ENCODE results near the gene ELMO1.

Gene ELMO1

GRCh38 chr7:36962367-36962766 is 486.3 kb downstream of the ELMO1 start:
- Histone ChIP-seq H3K4me1 (ENCODE audit: insufficient read depth, low read length) (peaks cover 5% of the 10 kb centered on the region), H3K27me3 (ENCODE audit: insufficient read depth, low read length) (no peaks in the 10 kb centered on the region), H2AFZ (ENCODE audit: low read depth, low read length) (no peak overlapping the region), H3K36me3 (ENCODE audit: insufficient read depth, low read length) (no peaks in the 10 kb centered on the region), H3K9me3 (ENCODE audit: low read length) (no peaks in the 10 kb centered on the region), H3K4me3 (ENCODE audit: low read length) (no peak overlapping the region)

- Histone ChIP-seq H3K36me3 (ENCODE audit: insufficient read depth, low read length) (no peaks in the 10 kb centered on the region), H3K27me3 (ENCODE audit: insufficient read depth, low read length) (no peaks in the 10 kb centered on the region), H3K9me3 (ENCODE audit: low read length) (no peaks in the 10 kb centered on the region), H2AFZ (ENCODE audit: low read depth, low read length) (no peak overlapping the region), H3K4me3 (ENCODE audit: low read length) (no peak overlapping the region), H3K4me1 (ENCODE audit: insufficient read depth, low read length) (peaks cover 5% of the 10 kb centered on the region)
These were observed 487.0 kb downstream of the ELMO1 start for GRCh38 chr7:36961693-36962092.

GRCh38 chr7:36961097-36961496 is 487.6 kb downstream of the ELMO1 start:
- peaks cover 5% of the 10 kb centered on the region for H3K4me1 ChIP-seq (ENCODE audit: insufficient read depth, low read length)
- H3K27me3 ChIP-seq (ENCODE audit: insufficient read depth, low read length), result no peaks in the 10 kb centered on the region
- no peaks in the 10 kb centered on the region for H3K36me3 ChIP-seq (ENCODE audit: insufficient read depth, low read length)
- no peak overlapping the region for H3K4me3 ChIP-seq (ENCODE audit: low read length)
- H3K9me3 ChIP-seq (ENCODE audit: low read length), result no peaks in the 10 kb centered on the region
- no peak overlapping the region for H2AFZ ChIP-seq (ENCODE audit: low read depth, low read length)

GRCh38 chr7:36960105-36960504 is 488.6 kb downstream of the ELMO1 start:
- no peak overlapping the region for H2AFZ ChIP-seq (ENCODE audit: low read depth, low read length)
- peaks cover 5% of the 10 kb centered on the region for H3K4me1 ChIP-seq (ENCODE audit: insufficient read depth, low read length)
- no peaks in the 10 kb centered on the region for H3K9me3 ChIP-seq (ENCODE audit: low read length)
- no peaks in the 10 kb centered on the region for H3K36me3 ChIP-seq (ENCODE audit: insufficient read depth, low read length)
- H3K27me3 ChIP-seq (ENCODE audit: insufficient read depth, low read length), result no peaks in the 10 kb centered on the region
- H3K4me3 ChIP-seq (ENCODE audit: low read length), result no peak overlapping the region

GRCh38 chr7:36958111-36958733 is 490.4 kb downstream of the ELMO1 start:
- H3K36me3 ChIP-seq (ENCODE audit: insufficient read depth, low read length), result no peaks in the 10 kb centered on the region
- no peaks in the 10 kb centered on the region for H3K27me3 ChIP-seq (ENCODE audit: insufficient read depth, low read length)
- H3K9me3 ChIP-seq (ENCODE audit: low read length), result peaks cover 3% of the 10 kb centered on the region
- H3K4me3 ChIP-seq (ENCODE audit: low read length), result no peak overlapping the region
- H3K4me1 ChIP-seq (ENCODE audit: insufficient read depth, low read length), result peaks cover 5% of the 10 kb centered on the region
- H2AFZ ChIP-seq (ENCODE audit: low read depth, low read length), result no peak overlapping the region

- peaks cover 5% of the 10 kb centered on the region for H3K4me1 ChIP-seq (ENCODE audit: insufficient read depth, low read length)
- no peaks in the 10 kb centered on the region for H3K27me3 ChIP-seq (ENCODE audit: insufficient read depth, low read length)
- H3K36me3 ChIP-seq (ENCODE audit: insufficient read depth, low read length), result no peaks in the 10 kb centered on the region
- peaks cover 3% of the 10 kb centered on the region for H3K9me3 ChIP-seq (ENCODE audit: low read length)
- H3K4me3 ChIP-seq (ENCODE audit: low read length), result no peak overlapping the region
- H2AFZ ChIP-seq (ENCODE audit: low read depth, low read length), result no peak overlapping the region
These were observed 491.0 kb downstream of the ELMO1 start for GRCh38 chr7:36957620-36958019.

- Histone ChIP-seq H3K27me3 (ENCODE audit: insufficient read depth, low read length) (no peaks in the 10 kb centered on the region), H3K4me3 (ENCODE audit: low read length) (no peak overlapping the region), H3K4me1 (ENCODE audit: insufficient read depth, low read length) (peaks cover 3% of the 10 kb centered on the region), H3K9me3 (ENCODE audit: low read length) (peaks cover 3% of the 10 kb centered on the region), H2AFZ (ENCODE audit: low read depth, low read length) (no peak overlapping the region), H3K36me3 (ENCODE audit: insufficient read depth, low read length) (no peaks in the 10 kb centered on the region)
These were observed 491.9 kb downstream of the ELMO1 start for GRCh38 chr7:36956814-36957213.

- Histone ChIP-seq H3K9me3 (ENCODE audit: low read length) (peaks cover 3% of the 10 kb centered on the region), H3K36me3 (ENCODE audit: insufficient read depth, low read length) (no peaks in the 10 kb centered on the region), H3K4me3 (ENCODE audit: low read length) (no peak overlapping the region), H3K4me1 (ENCODE audit: insufficient read depth, low read length) (no peaks in the 10 kb centered on the region), H2AFZ (ENCODE audit: low read depth, low read length) (no peak overlapping the region), H3K27me3 (ENCODE audit: insufficient read depth, low read length) (no peaks in the 10 kb centered on the region)
These were observed 493.1 kb downstream of the ELMO1 start for GRCh38 chr7:36955456-36956129.

- no peak overlapping the region for H3K4me3 ChIP-seq (ENCODE audit: low read length)
- H2AFZ ChIP-seq (ENCODE audit: low read depth, low read length), result no peak overlapping the region
- no peaks in the 10 kb centered on the region for H3K27me3 ChIP-seq (ENCODE audit: insufficient read depth, low read length)
- H3K9me3 ChIP-seq (ENCODE audit: low read length), result peaks cover 9% of the 10 kb centered on the region
- no peaks in the 10 kb centered on the region for H3K4me1 ChIP-seq (ENCODE audit: insufficient read depth, low read length)
- H3K36me3 ChIP-seq (ENCODE audit: insufficient read depth, low read length), result no peaks in the 10 kb centered on the region
These were observed 497.4 kb downstream of the ELMO1 start for GRCh38 chr7:36951257-36951697.

GRCh38 chr7:36949711-36950600 is 498.7 kb downstream of the ELMO1 start:
- Histone ChIP-seq H3K4me3 (ENCODE audit: low read length) (no peak overlapping the region), H2AFZ (ENCODE audit: low read depth, low read length) (no peak overlapping the region), H3K27me3 (ENCODE audit: insufficient read depth, low read length) (no peaks in the 10 kb centered on the region), H3K9me3 (ENCODE audit: low read length) (peaks cover 9% of the 10 kb centered on the region), H3K36me3 (ENCODE audit: insufficient read depth, low read length) (no peaks in the 10 kb centered on the region), H3K4me1 (ENCODE audit: insufficient read depth, low read length) (no peaks in the 10 kb centered on the region)

GRCh38 chr7:36946401-36946739 is 502.3 kb downstream of the ELMO1 start:
- no peak overlapping the region for H3K4me3 ChIP-seq (ENCODE audit: low read length)
- peaks cover 6% of the 10 kb centered on the region for H3K4me1 ChIP-seq (ENCODE audit: insufficient read depth, low read length)
- H3K27me3 ChIP-seq (ENCODE audit: insufficient read depth, low read length), result no peaks in the 10 kb centered on the region
- no peak overlapping the region for H2AFZ ChIP-seq (ENCODE audit: low read depth, low read length)
- H3K9me3 ChIP-seq (ENCODE audit: low read length), result peaks cover 8% of the 10 kb centered on the region
- no peaks in the 10 kb centered on the region for H3K36me3 ChIP-seq (ENCODE audit: insufficient read depth, low read length)

- Histone ChIP-seq H3K9me3 (ENCODE audit: low read length) (peaks cover 8% of the 10 kb centered on the region), H3K4me1 (ENCODE audit: insufficient read depth, low read length) (peaks cover 6% of the 10 kb centered on the region), H3K36me3 (ENCODE audit: insufficient read depth, low read length) (no peaks in the 10 kb centered on the region), H3K4me3 (ENCODE audit: low read length) (no peak overlapping the region), H3K27me3 (ENCODE audit: insufficient read depth, low read length) (no peaks in the 10 kb centered on the region), H2AFZ (ENCODE audit: low read depth, low read length) (no peak overlapping the region)
These were observed 502.9 kb downstream of the ELMO1 start for GRCh38 chr7:36945612-36946400.
